HG03066 (cell line): ENCODE data around the gene SPAG7.

Source experiments
- ATAC-seq: cut with Tn5 transposase; IDR thresholded peaks from one replicate; pipeline ENCODE4 v1.9.1; 2021; ENCODE audit warnings: low read depth; ENCODE audit not compliant: unreplicated experiment

SPAG7 gene

DNA sequence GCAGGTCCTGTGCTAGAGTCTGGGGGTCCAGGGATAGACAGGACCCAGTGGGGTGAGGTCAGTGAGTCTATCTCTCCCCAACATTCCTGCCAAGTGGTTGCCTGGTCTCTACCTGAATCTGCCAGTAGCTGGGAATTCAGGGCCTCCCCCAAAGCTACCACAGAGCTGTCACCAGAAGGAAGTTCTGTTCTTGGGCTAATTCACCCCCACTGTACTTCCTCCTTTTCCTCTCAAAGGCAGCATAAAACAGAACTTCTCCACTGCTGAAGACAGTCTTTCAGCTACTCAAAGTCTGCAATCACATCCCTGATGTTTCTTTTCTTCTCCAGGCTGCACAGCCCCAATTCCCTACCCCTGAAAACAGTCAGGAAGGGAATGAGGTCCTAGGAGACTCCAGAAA lies 11.1 kb upstream of the SPAG7 start:
- no peak for ATAC-seq

GRCh38 chr17:4974115-4974670 lies 6.6 kb upstream of the SPAG7 start:
- ATAC-seq = no peak

DNA sequence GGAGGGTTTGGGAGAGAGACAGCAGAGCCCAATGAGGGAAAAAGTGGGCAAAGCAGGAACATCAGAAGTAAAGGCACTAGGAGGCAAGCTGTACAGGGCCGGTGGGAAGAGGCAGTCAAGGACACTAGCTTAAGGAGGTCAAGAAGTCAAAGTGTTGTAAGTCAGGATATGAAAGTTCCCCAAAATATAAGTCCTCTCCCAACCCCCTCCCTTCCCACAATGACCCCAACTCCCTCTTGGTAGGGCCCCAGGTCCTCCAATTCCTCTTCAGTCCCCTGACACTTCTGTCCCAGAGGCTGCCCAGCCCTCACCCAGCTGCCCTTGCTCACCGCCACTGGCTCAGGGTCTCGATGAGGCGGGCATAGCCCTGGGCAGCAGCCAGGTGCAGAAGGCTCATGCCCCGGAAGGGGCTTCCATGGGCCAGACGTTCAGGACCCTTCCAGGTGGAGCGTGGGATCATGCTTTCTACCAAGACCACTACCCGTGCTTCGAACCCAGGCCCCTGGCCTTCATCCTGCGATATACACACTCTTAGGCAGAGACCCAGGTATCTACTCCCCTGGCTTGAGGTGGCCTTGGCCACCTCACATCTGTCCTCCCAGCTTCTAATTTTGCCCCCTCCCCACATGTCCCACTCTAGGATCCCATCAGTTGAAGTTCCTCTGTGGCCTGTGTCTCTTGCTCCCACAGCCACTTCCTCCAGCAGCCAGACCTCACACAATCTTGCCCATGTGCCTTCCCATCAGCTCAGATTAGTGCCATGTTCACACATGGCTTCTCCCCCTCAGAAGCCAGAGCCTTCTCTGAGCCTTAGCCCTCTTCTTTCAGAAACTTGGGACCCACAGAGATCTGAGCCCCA lies 5.9 kb upstream of the SPAG7 start:
- ATAC-seq = no peak

- ATAC-seq = no peak
These were observed 5.1 kb upstream of the SPAG7 start for GRCh38 chr17:4972752-4973151.

DNA sequence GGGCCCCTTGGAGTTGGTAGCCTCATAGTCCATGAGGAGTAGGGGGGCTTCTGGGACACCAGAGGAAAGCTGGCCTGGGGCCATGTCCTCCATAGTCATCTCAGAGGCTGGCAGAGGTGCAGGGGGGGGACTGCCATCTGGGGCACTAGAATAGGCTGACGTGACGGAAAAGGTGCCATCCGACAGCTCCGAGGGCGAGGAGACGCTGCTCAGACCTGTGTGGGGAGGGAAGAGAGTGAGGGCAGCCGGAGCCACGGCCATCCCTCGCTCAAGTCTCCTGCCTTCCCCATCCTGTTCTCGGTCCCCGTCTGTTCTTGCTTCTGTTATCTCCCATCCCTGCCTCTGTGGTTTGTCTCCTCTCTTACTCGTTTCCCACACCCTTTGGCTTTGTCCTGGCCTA lies 4.7 kb upstream of the SPAG7 start:
- no peak for ATAC-seq

DNA sequence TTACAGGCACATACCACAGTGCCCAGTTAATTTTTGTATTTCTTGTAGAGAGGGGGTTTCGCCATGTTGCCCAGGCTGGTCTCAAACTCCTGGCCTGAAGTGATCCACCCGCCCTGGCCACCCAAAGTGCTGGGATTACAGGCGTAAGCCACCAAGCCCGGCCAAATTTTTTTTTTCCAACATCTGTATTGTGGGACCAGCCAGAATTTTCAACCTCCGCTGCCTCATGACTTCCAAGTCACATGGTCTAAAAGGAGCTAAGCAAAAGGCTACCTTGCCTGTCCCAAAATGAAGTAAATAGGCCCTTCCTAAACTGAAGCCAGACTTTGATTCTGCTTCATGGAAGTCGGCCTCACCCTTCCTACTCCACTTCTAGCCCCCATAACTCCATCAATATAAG lies 4.2 kb upstream of the SPAG7 start:
- ATAC-seq = no peak

- ATAC-seq = no peak
These were observed 2.7 kb upstream of the SPAG7 start for GRCh38 chr17:4970273-4970672.

- no peak for ATAC-seq
These were observed 2.0 kb upstream of the SPAG7 start for GRCh38 chr17:4969551-4970173.

- no peak for ATAC-seq
These were observed 1.5 kb upstream of the SPAG7 start for GRCh38 chr17:4969047-4969550.

GRCh38 chr17:4968486-4969046 lies 949 bp upstream of the SPAG7 start:
- ATAC-seq = no peak

DNA sequence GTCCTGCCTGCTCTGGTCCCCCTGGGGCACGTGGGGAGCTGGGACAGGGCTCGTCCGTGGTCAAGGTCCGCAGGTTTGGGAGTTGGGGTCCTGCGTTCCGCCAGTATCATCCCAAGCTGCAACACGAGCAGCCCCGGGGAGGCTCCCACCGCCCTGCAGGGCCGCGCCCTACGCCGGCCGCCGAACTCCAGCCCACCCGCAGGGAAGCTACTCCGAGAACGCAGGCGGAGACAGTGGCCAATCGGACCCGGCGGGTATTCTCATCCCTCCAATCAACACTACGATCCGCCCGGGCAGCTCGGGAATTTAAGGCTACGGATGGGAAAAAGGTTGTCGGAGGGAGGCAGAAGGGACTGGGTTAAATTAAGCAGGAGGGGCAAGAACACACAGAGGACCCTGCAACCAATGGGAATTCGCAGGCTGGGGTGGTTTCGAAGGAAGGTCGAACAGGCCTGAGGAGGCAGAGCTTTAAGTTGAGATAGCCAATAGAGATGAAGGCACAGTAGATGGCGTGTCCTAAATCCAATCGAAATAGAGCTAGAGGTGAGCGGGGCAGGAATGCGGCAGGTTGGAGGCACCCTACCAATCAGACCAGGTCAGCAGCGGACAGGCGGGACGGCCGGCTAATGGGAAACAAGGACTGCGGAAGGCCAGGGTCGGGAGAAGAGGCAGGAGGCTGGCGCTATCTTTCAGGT lies 626 bp downstream of the SPAG7 start:
- ATAC-seq = peak; percentile 85

DNA sequence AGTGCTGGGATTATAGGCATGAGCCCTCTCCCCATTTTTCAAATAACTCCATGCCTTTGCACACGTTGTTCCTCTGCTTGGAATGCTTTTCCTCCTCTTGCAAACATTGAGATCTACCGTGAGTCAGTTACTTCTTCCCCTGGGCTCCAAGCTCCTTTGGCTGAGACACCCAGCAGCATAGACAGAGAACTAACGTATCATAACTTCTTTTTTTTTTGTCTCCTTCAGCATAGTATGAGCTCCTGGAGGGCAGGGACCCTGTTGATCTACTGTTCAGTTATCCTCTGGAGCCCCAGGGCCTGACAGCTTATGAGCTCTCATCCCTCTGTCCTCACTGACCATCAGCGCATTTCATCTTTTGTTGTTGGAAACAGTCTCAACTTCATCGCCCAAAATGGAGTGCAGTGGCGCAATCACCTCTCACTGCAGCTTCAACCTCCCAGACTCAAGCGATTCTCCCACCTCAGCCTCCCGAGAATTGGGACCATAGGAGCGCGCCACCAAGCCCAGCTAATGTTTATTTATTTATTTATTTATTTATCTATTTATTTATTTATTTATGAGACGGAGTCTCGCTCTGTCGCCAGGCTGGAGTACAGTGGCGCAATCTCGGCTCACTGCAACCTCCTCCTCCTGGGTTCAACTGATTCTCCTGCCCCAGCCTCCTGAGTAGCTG lies 2.2 kb downstream of the SPAG7 start:
- ATAC-seq = no peak

GRCh38 chr17:4960279-4960922 lies 7.2 kb downstream of the SPAG7 start:
- no peak for ATAC-seq

DNA sequence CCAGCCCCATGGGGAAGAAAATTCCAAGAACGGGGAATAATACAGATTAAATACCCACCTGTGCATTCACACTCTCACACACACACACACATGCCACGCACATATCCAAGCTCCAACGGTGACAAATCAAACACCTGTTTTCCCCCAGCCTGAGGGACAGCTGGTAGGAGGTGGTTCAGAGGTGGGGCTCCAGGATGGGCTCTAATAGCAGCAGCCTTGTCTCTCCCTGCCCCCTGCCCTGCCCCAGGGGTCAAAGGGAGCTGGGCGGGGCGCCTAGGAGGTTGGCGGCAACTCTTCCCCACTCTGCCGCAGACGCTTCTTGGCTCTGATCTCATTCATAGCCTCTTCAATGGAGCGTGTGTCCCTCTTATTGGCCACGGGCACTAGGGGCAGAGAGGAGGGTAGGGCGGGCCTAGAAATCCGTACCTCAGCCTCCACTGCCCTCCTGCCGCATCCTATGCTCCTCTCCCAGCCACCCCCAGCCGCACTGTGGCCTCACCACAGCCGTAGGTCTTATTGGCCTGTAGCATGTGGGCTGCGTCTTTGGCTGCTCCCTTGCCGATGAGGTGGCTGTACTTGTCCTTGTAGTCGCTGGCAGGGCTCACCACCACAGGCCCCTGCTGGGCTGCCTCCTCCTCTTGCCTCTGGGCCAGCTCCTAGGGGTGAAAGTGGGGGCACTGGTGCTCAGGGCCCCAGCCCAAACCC lies 8.2 kb downstream of the SPAG7 start:
- no peak for ATAC-seq

- no peak for ATAC-seq
These were observed 9.5 kb downstream of the SPAG7 start for GRCh38 chr17:4958102-4958501.

GRCh38 chr17:4956493-4957061 lies 11.0 kb downstream of the SPAG7 start:
- no peak for ATAC-seq

DNA sequence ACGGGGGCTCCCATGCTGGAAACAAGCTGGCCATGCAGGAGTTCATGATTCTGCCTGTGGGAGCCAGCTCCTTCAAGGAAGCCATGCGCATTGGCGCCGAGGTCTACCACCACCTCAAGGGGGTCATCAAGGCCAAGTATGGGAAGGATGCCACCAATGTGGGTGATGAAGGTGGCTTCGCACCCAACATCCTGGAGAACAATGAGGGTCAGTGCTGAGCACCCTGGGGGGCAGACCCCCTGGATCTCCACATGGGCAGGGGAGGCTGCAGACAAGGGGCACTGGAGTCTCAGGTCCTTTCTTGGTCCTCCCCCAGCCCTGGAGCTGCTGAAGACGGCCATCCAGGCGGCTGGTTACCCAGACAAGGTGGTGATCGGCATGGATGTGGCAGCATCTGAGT lies 12.5 kb downstream of the SPAG7 start:
- ATAC-seq = no peak

DNA sequence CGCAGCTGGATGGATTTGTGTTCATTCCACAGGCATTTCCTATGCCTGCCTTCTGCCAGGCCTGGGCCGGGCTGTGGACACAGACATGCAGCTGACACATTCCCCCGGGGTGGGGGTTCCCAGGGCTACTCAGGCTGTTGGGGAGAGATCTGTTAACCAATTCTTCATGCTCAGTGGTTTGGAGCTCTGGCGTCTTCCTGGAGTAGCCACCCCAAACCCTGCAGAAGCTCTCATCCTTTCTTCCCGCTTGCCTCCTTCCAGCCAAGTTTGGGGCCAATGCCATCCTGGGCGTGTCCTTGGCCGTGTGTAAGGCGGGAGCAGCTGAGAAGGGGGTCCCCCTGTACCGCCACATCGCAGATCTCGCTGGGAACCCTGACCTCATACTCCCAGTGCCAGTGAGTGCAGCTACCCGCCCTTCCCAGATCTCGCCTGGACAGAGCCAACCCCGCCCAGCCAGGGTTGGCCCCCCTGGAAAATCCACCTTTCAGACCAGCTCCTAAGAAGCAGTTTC lies 14.1 kb downstream of the SPAG7 start:
- ATAC-seq = no peak

GRCh38 chr17:4951486-4951885 lies 16.1 kb downstream of the SPAG7 start:
- ATAC-seq = no peak
